Measurements from ENCODE around the gene NLRC4.

- no peak for TF ChIP-seq CTCF (IDR thresholded peaks at IDR 0.05)
- TF ChIP-seq POLR2A (IDR thresholded peaks at IDR 0.05): no peak
- no peak for TF ChIP-seq EP300 (IDR thresholded peaks at IDR 0.05)
- TF ChIP-seq POLR2AphosphoS5 (IDR thresholded peaks at IDR 0.05): no peak
Measured at GRCh38 chr2:32249731-32250236, 14.9 kb downstream of the NLRC4 start.
